Measurements from ENCODE around the gene KANSL3.
A peak's percentile ranks its signal among the peaks of the same experiment; 100 is the strongest.

The KANSL3 gene

DNA sequence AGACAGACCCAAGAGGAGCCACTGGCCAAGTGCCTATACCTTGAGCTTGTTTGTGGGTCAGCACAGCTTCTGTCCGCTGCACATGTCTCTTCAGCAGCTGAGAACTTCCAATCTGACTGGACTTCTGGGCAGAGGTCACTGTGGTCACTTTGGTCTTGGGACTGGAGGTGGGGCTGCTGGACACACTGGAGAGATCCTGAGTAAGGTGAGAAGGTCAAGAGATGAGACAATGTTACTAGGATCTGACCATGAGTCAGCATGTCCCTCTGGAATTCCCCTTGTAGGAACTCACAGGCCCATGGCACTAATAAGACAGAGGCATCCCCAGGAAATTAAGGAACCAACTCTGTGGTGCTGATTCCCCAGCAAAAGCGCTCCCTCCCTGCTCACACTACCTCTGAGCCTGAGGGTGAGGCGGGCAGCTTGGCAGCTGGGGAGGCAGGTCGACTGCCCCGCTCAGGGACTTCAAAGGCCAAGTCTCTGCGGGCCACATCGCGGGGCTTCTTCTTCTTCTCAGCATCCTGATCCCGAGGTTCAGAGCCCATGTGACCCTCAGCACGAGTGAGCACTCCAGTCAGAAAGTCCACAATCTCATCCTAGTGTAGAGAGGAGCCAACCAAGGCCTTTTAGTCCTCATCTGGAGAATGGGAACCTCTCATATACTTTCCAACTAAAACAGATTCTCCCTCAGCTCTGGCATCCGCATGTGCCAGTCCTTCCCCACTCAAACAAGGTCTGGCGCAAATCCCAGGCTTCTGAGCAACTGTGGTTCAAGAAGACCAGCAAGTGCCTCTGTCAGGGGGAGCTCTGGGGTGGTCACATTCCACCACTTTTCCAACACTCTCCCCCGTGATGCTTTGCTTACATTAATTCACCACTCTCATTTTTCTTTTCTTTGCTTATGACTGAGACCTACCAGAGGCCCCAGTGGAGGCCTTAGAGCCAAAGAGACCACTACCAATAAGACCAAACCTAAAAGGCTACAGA lies 29.4 kb downstream of the KANSL3 start:
- Histone ChIP-seq H3K4me3 (IDR thresholded peaks at IDR 0.05; ENCODE audit: insufficient read depth, low read depth, low read length) (no peak overlapping the region), H3K79me2 (ENCODE audit: insufficient read depth, low read depth) (no peaks in the 10 kb centered on the region), H3K4me2 (peak overlapping the region; percentile 46; the same call in 1 of the 2 replicates), H4K20me1 (ENCODE audit: insufficient read depth) (no peaks in the 10 kb centered on the region), H2AFZ (ENCODE audit: low read depth) (no peak overlapping the region), H3K27ac (peak overlapping the region; percentile 51), H3K4me1 (ENCODE audit: low read depth, poor library complexity, severe bottlenecking) (peaks cover 48% of the 10 kb centered on the region), H3K27me3 (ENCODE audit: insufficient read depth, low read depth) (no peaks in the 10 kb centered on the region), H3K9ac (no peak overlapping the region), H3K36me3 (ENCODE audit: insufficient read depth) (peaks cover 5% of the 10 kb centered on the region; the same call in 1 of the 2 replicates)
- TF ChIP-seq CTCF (conservative IDR thresholded peaks at IDR 0.05; ENCODE audit: low read depth, low read length): no peak

- Histone ChIP-seq H3K27ac (no peak overlapping the region), H3K79me2 (ENCODE audit: insufficient read depth, low read depth) (no peaks in the 10 kb centered on the region), H3K4me2 (no peak overlapping the region), H3K4me3 (IDR thresholded peaks at IDR 0.05; ENCODE audit: insufficient read depth, low read depth, low read length) (no peak overlapping the region), H4K20me1 (ENCODE audit: insufficient read depth) (no peaks in the 10 kb centered on the region), H3K36me3 (ENCODE audit: insufficient read depth) (peaks cover 3% of the 10 kb centered on the region; the same call in 1 of the 2 replicates), H3K27me3 (ENCODE audit: insufficient read depth, low read depth) (no peaks in the 10 kb centered on the region), H2AFZ (ENCODE audit: low read depth) (no peak overlapping the region), H3K9ac (no peak overlapping the region), H3K4me1 (ENCODE audit: low read depth, poor library complexity, severe bottlenecking) (peaks cover 48% of the 10 kb centered on the region)
- no peak for TF ChIP-seq CTCF (conservative IDR thresholded peaks at IDR 0.05; ENCODE audit: low read depth, low read length)
Observed at GRCh38 chr2:96604104-96604503, 34.0 kb downstream of the KANSL3 start.

GRCh38 chr2:96602330-96602823 lies 35.7 kb downstream of the KANSL3 start:
- Histone ChIP-seq H4K20me1 (ENCODE audit: insufficient read depth) (no peaks in the 10 kb centered on the region), H3K27ac (no peak overlapping the region), H3K9ac (no peak overlapping the region), H3K27me3 (ENCODE audit: insufficient read depth, low read depth) (no peaks in the 10 kb centered on the region), H2AFZ (ENCODE audit: low read depth) (no peak overlapping the region), H3K36me3 (ENCODE audit: insufficient read depth) (peaks cover 3% of the 10 kb centered on the region; the same call in 1 of the 2 replicates), H3K79me2 (ENCODE audit: insufficient read depth, low read depth) (no peaks in the 10 kb centered on the region), H3K4me1 (ENCODE audit: low read depth, poor library complexity, severe bottlenecking) (peaks cover 38% of the 10 kb centered on the region), H3K4me2 (no peak overlapping the region), H3K4me3 (IDR thresholded peaks at IDR 0.05; ENCODE audit: insufficient read depth, low read depth, low read length) (no peak overlapping the region)
- TF ChIP-seq CTCF (conservative IDR thresholded peaks at IDR 0.05; ENCODE audit: low read depth, low read length): no peak

GRCh38 chr2:96601382-96602292 lies 36.5 kb downstream of the KANSL3 start:
- H2AFZ ChIP-seq (ENCODE audit: low read depth): no peak overlapping the region
- no peak overlapping the region for H3K9ac ChIP-seq
- H3K79me2 ChIP-seq (ENCODE audit: insufficient read depth, low read depth): no peaks in the 10 kb centered on the region
- peaks cover 3% of the 10 kb centered on the region; the same call in 1 of the 2 replicates for H3K36me3 ChIP-seq (ENCODE audit: insufficient read depth)
- H3K4me2 ChIP-seq: no peak overlapping the region
- H3K27me3 ChIP-seq (ENCODE audit: insufficient read depth, low read depth): no peaks in the 10 kb centered on the region
- H4K20me1 ChIP-seq (ENCODE audit: insufficient read depth): no peaks in the 10 kb centered on the region
- no peak overlapping the region for H3K27ac ChIP-seq
- H3K4me1 ChIP-seq (ENCODE audit: low read depth, poor library complexity, severe bottlenecking): peaks cover 38% of the 10 kb centered on the region
- TF ChIP-seq CTCF (conservative IDR thresholded peaks at IDR 0.05; ENCODE audit: low read depth, low read length): no peak
- no peak overlapping the region for H3K4me3 ChIP-seq (IDR thresholded peaks at IDR 0.05; ENCODE audit: insufficient read depth, low read depth, low read length)

Measured in KMS-11 (cell line).